HG03175 (cell line): ENCODE results near the gene TAF1D.
A peak's percentile ranks its signal among the peaks of the same experiment; 100 is the strongest.

Source experiments
- ATAC-seq: cut with Tn5 transposase; IDR thresholded peaks from one replicate; pipeline ENCODE4 v1.9.1; 2021; ENCODE audit warnings: mild to moderate bottlenecking, moderate library complexity; ENCODE audit not compliant: unreplicated experiment

The TAF1D gene

DNA sequence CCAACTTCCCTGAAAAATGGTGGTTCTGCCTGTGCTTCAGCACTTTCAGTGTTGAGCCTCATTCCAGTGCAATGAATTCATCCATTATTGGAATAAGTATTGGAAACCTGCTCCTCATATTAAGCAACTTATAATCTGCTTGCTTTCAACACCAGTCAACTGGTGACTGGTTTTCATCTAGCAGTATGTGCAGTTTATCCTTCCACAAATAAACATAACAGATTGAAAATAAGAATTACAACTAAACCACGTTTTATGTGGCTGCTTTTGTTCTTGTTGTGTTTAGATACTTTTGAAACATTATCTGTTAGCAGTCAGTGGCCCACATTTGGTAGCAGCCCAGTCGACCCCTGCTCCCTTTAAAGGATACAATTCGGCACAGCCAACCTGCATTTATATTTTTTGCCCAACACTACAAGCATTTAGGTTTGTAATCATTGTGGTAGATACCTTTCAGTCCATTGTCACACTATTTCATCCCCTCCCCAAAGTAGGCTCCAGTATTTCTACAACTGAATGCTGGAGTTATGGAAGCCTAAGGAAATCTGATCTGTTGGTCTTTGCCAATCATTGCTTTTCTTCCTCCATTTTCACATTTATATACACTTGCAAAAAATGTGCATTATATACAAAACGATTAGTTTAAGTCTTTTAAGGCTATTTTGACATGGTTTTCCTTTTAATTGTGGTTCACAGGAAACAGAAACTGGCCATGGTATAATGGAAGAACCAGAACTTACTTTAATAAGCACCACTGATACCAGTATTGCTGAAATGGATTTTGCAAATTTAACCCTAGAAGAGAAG, 13.1 kb downstream of the TAF1D start:
- no peak for ATAC-seq

DNA sequence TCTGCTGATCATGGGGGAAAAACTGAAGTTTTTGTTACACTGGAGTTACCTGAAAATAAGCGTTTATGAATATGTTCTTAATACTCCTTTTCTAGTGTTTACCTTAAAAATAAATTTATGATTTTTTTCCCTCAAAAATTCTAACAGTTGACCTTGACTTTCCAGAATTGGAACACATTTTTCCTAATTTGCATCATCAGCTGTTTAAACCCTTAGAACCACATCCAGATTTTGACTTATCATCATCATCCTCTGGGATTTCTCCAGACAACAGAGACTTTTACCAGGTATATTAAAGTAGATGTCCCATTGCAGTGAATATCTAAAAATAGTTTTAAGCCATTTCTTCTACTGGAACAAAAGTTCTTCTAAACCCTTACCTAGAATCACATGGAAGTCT, 17.2 kb downstream of the TAF1D start:
- no peak for ATAC-seq

DNA sequence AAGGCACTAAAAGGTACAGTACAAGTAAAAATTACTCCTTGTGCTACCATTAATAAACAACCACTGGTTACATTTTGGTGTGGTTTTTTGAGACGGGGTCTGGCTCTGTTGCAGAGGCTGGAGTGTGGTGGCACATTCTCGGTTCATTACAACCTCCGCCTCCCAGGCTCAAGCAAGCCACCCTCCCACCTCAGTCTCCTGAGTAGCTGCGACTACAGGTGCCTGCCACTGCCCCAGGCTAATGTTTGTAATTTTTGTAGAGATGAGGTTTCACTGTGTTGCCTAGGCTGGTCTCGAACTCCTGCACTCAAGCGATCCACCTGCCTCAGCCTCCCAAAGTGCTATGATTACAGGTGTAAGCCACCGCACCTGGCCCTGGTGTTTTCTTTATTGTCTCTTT, 20.8 kb downstream of the TAF1D start:
- no peak for ATAC-seq

DNA sequence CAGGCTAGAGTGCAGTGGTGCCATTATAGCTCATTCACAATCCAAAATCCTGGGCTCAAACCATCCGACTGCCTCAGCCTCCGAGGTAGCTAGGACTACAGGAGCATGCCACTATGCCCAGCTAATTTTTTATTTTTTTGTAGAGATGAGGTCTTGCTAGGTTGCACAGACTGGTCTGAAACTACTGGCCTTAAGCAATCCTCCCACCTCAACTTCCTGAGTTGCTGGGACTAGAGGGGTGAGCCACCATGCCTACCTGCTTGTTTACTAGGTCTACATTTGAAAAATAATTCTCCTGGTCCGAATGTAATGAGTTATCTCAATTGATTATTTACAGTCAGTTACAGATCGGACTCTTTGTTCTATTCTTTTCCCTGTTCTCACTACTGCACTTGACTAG, 22.0 kb downstream of the TAF1D start:
- no peak for ATAC-seq

DNA sequence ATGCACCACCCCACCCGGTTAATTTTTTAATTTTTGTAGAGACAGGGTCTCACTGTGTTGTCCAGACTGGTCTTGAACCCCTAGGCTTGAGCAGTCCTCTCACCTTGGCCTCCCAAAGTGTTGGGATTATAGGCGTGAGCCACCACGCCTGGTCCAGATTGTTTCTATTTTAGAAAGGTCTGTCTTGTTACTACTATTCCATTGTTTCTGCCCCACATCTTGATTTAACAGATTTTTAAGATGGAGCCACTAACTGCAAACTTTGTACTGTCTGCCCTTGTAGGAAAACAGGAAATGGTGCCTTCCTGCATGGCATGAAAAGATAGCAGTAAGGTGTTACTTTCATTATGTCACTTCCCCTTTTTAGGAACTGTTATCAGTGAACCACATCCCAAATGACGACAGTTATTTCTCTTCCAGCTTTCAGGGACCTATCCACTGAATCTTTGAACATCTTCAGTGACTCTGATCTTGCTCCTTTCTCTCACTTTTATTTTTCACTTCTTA, 23.2 kb downstream of the TAF1D start:
- ATAC-seq, result peak; percentile 95

DNA sequence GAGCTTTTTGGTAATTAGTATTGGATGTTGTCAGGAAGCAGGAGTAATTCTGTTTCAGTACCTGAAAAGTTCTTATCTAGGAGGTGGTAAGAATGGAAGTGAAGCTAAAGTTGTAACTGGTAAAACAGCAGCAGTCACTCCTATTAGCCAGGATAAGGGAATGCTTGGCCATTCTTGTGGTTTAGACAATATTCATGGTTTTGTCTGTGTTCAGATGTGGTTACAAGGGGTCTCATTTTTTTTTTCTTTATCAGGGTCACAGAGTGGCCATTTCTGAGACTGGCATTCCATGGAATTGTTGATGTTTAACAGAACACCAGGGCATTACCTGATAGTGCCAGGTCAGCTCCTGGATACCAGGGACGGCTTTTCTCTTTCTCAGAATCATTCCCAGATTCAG, 23.8 kb downstream of the TAF1D start:
- no peak for ATAC-seq

DNA sequence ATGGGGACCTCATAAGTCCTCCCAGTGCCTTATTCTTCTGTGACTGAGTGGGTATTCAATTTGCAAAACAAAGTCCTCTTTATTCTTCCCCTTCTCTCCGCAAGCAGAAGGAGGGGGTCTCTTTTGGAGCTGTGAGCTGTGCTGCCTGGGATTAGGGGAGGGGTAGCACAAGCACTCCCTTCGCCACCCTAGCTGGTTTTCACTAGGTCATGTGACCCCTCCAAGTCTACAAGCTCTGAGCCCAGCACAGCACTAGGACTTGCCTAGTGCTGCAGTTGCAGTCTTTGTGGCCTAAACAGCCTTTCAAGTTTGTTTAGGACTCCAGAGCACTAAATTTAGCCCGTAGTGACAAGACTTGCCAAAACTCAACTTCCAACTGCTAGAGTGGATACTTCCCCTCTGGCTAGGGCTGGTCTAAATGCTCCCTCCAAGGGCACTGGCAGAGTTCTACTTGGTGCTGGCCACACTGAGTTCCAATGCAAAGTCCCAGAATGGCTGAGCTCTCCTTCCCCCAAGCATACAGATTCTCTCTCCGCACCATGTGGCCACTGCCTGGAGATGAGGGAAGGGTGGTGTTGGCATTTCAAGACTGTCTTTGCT, 25.4 kb downstream of the TAF1D start:
- ATAC-seq, result no peak

GRCh38 chr11:93712678-93713077, 28.6 kb downstream of the TAF1D start:
- ATAC-seq, result no peak

DNA sequence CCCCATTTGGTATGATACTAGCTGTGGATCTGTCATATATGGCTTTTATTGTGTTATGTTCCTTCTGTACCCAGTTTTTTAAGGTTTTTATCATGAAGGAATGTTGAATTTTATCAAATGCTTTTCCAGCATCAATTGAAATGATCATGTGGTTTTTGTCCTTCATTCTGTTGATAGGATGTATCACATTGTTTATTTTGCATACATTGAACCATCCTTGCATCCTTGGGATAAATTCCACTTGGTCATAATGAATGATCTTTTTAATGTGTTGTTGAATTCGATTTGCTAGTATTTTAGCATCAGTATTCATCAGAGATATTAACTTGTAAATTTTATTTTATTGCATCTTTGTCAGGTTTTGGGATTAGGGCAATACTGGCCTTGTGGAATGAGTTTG, 31.1 kb downstream of the TAF1D start:
- no peak for ATAC-seq

- ATAC-seq, result no peak
Observed at GRCh38 chr11:93704237-93704636, 37.1 kb downstream of the TAF1D start.

DNA sequence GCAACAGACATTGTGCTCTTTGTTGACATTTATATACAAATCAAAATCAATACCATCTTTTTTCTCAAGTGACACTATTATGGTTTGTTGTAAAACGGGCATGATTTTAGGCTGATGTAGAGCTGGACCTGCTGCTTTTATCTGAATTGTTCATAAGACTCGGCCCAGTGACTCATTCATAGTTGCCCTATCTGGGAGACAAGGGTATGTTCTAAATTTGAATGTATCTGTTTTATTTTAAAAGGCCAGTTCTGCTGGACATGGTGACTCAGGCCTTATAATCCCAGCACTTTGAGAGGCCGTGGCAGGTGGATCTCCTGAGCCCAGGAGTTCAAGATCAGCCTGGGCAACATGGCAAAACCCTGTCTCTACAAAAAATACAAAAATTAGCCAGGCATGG, 40.5 kb downstream of the TAF1D start:
- ATAC-seq, result no peak

DNA sequence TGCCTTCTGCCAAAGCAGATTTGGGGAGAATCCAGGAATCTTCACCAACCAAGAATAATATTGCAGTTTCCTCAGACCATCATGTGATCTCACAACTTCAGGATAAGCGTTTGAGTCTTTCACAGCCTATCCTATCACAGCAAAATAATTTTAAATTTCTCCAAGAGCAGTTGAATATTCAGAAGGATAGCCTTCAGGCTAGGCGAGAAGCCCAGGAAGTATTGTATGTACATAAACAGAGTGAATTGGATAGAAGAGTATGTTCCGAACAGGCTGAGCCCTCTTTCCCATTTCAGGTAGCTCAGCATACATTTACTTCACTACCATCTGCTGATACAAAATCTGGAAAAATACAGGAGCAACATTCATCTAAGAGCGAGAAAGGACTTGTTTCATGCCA, 43.7 kb downstream of the TAF1D start:
- ATAC-seq, result no peak

DNA sequence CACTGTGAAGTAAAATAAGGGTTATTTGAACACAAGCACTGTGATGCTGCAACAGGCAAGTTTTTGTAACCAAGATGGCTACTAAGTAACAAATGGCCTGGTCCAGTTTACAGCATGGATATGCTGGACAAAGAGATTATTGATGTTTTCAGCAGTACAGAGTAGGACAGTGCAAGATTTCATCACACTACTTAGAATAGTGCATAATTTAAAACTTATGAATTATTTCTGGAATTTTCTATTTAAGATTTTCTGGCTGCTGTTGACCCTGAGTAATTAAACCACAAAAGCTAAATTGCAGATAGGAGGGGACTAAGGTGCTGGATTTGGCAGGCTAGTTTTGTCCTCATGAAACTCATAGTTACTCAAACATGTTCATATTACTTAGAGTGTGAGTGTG, 46.7 kb downstream of the TAF1D start:
- ATAC-seq, result no peak

- ATAC-seq, result no peak
Observed at GRCh38 chr11:93694109-93694508, 47.2 kb downstream of the TAF1D start.

GRCh38 chr11:93689240-93689639, 52.1 kb downstream of the TAF1D start:
- ATAC-seq, result no peak

DNA sequence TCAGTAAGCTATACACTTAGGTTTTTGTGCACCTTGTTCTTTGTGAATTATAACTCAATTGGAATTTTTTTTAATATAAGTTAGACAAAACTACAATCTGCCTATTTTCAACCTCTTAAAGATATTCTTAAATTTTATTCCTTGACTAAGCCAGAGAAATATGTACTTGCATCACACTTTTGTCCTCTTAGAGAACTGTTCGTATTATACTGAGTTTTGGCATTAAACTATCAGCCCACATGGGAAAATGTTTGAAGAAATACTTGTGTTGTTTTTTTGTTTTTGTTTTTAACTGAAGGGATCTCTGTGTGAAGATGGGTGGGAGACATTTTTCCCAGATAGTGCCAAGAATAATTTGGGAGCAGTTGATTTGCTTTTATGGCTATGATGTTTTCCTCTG, 54.5 kb downstream of the TAF1D start:
- ATAC-seq, result no peak

- no peak for ATAC-seq
Observed at GRCh38 chr11:93686226-93686625, 55.1 kb downstream of the TAF1D start.
